ENCODE results near the gene SVEP1.

GRCh38 chr9:110464321-110464720, 115.2 kb downstream of the SVEP1 start:
- no peak for TF ChIP-seq CTCF (IDR thresholded peaks at IDR 0.05; ENCODE audit: low read depth, low read length)
- TF ChIP-seq MAX (IDR thresholded peaks at IDR 0.05; ENCODE audit: low read depth, low read length), result no peak
- no peak for TF ChIP-seq MYC (IDR thresholded peaks at IDR 0.05; ENCODE audit: low read depth, low read length)
